ENCODE measurements around the gene ELP4. TPM values are rescaled to one million over a fixed set of nuclear protein-coding genes. Genes with fewer than 3 reads are reported as not detected.

The ELP4 gene
- total and polyA plus RNA-seq, 2 experiments from 2014 or later: 28.2 to 38.3 TPM

- TF ChIP-seq ZNF462 (CRISPR knock-in tag; IDR thresholded peaks at IDR 0.05) (no peak), POLR2AphosphoS5 (IDR thresholded peaks at IDR 0.05; ENCODE audit: low read depth) (no peak), ZNF114 (CRISPR knock-in tag; IDR thresholded peaks at IDR 0.05) (no peak), EZH2phosphoT487 (IDR thresholded peaks at IDR 0.05; ENCODE audit: unreplicated experiment) (no peak), ZNF331 (CRISPR knock-in tag; IDR thresholded peaks at IDR 0.05; ENCODE audit: low read depth) (no peak), REST (IDR thresholded peaks at IDR 0.05; ENCODE audit: unreplicated experiment) (no peak), CTCF (conservative IDR thresholded peaks at IDR 0.05; ENCODE audit: low read depth in 2 of 2) (no peak), EZH2 (IDR thresholded peaks at IDR 0.05; ENCODE audit: low read depth, unreplicated experiment) (no peak), JUNB (IDR thresholded peaks at IDR 0.05; ENCODE audit: unreplicated experiment) (no peak)
Observed at GRCh38 chr11:31521497-31522150, 12.1 kb downstream of the ELP4 start (continued).
